Activated T-helper 1 cell treated with anti-CD3 and anti-CD28 coated beads, Interleukin-2, amount 50 U/mL, for 16 hours (primary cell): ENCODE measurements around the gene GPX4.
A peak's percentile ranks its signal among the peaks of the same experiment; 100 is the strongest.

ENCODE experiments used
- DNase-seq, 2 donors: peaks; one replicate each; pipeline ENCODE4 v3.0.0-alpha.2; 2020; ENCODE audit warnings: low read depth in 1 of 2, low spot score in 1 of 2

The GPX4 gene, protein sequence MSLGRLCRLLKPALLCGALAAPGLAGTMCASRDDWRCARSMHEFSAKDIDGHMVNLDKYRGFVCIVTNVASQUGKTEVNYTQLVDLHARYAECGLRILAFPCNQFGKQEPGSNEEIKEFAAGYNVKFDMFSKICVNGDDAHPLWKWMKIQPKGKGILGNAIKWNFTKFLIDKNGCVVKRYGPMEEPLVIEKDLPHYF

DNA sequence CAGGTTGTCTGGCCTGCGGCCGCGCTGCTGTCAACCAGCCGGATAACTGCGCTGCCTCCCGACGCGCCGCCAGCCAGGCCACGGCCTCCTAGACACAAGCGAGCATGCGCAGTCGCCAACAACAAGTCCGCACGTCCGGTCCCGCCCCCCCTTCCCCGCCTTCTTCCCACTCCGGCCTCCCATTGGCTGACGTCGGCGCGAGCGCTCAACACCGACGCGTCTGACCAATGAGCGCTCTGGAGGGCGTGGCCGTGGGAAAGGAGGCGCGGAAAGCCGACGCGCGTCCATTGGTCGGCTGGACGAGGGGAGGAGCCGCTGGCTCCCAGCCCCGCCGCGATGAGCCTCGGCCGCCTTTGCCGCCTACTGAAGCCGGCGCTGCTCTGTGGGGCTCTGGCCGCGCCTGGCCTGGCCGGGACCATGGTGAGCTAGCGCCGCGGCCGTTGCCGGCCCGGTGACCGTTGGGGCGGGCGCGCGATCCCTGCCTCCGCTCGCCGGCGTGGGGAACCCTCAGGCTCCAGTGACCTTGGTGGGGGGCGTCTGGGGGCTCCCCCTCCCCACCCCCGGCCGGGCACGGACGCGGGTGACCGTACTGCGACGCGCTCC lies at the start of gene GPX4:
TSS of gene GPX4 (plus strand) at position 287 of the 603 bp plus-strand sequence. CDS start at position 337, 50 bp downstream.
- peak; percentile 98 for DNase-seq

- no peak for DNase-seq
These were observed 49.4 kb upstream of the GPX4 start for GRCh38 chr19:1054102-1055027.

GRCh38 chr19:1055028-1055425 lies 48.8 kb upstream of the GPX4 start:
- no peak for DNase-seq

DNA sequence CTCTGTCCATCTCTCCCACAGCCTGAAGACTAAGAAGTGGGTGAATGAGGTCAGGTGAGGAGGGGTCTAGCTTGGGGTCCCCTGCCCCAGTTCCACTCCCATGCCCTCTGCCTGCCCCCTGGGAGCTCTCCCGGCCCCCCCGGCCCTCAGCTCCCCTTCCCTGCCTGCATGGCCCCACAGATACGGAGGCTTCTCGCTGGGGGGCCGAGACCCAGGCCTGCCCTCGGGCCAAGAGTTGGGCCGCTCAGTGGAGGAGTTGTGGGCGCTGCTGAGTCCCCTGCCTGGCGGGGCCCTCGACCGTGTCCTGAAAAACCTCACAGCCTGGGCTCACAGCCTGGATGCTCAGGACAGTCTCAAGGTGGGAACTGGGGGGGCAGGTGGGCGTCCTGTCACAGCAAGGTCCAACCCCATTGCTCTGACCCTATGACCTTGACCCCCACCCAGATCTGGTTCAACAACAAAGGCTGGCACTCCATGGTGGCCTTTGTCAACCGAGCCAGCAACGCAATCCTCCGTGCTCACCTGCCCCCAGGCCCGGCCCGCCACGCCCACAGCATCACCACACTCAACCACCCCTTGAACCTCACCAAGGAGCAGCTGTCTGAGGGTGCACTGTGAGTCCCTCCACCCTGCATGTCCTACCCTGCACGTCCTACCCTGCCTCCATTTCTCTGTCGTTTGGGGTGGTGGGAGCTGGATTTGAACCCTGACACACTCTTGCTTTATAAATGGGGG lies 47.7 kb upstream of the GPX4 start:
- DNase-seq = no peak

- no peak for DNase-seq
These were observed 46.5 kb upstream of the GPX4 start for GRCh38 chr19:1057176-1057855.

GRCh38 chr19:1058112-1058511 lies 45.7 kb upstream of the GPX4 start:
- no peak for DNase-seq

DNA sequence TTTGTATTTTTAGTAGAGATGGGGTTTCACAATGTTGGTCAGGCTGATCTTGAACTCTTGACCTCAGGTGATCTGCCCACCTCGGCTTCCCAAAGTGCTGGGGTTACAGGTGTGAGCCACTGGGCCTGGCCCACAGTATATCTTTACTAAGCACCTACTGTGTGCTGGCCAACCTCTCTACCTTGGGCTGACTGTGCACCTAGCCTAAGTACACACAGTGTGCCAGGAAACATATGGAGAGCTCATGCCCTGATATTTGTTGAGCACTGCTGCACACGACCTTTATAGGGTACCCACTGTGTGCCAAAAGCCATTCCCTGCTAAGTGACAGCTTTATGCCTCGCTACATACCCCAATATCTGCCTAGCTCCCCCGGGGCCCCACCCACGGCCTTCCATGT lies 43.1 kb upstream of the GPX4 start:
- no peak for DNase-seq

DNA sequence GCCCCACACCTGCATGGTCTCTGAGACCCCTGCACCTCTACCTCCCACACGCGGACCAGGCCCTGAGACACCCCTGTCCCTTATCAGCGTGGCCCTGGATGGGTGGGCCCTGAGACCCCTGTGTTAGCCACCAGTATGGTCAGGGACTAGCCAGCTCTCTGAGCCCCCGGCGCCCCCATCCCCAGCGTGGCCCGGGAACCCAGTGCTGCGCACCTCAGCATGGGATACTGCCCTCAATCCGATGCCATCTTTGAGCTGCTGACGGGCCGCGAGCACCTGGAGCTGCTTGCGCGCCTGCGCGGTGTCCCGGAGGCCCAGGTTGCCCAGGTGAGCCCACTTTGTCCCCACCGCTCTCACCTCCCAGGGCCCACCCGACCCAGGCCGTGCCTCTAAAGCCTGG lies 41.8 kb upstream of the GPX4 start:
- no peak for DNase-seq

GRCh38 chr19:1062387-1063029 lies 41.3 kb upstream of the GPX4 start:
- no peak for DNase-seq

- peak in 1 of 2 donors; percentile 44 for DNase-seq
These were observed 40.5 kb upstream of the GPX4 start for GRCh38 chr19:1063030-1063908.

- no peak for DNase-seq
These were observed 39.7 kb upstream of the GPX4 start for GRCh38 chr19:1063909-1064660.

DNA sequence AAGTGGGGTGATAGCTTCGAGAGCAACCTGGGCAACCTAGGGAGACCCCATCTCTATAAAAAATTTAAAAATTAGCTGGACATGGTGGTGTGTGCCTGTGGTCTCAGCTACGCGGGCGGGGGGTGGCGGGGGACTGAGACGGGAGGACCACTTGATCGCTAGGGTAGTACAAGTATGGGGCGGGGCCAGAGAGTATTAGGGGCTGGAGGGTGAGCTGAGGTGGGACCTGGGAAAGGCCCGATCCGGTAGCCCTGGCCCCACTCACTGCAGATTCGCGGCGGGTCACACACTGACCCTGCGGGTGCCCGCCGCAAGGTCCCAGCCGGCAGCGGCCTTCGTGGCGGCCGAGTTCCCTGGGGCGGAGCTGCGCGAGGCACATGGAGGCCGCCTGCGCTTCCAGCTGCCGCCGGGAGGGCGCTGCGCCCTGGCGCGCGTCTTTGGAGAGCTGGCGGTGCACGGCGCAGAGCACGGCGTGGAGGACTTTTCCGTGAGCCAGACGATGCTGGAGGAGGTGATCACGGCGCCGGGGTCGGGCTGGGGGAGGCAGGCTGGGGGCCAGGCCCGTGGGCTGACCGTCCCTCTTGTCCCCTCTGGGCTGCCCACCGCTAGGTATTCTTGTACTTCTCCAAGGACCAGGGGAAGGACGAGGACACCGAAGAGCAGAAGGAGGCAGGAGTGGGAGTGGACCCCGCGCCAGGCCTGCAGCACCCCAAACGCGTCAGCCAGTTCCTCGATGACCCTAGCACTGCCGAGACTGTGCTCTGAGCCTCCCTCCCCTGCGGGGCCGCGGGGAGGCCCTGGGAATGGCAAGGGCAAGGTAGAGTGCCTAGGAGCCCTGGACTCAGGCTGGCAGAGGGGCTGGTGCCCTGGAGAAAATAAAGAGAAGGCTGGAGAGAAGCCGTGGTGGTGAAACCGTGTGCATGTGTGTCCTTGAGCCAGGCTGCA lies 38.9 kb upstream of the GPX4 start:
- peak in 1 of 2 donors; percentile 61 for DNase-seq

DNA sequence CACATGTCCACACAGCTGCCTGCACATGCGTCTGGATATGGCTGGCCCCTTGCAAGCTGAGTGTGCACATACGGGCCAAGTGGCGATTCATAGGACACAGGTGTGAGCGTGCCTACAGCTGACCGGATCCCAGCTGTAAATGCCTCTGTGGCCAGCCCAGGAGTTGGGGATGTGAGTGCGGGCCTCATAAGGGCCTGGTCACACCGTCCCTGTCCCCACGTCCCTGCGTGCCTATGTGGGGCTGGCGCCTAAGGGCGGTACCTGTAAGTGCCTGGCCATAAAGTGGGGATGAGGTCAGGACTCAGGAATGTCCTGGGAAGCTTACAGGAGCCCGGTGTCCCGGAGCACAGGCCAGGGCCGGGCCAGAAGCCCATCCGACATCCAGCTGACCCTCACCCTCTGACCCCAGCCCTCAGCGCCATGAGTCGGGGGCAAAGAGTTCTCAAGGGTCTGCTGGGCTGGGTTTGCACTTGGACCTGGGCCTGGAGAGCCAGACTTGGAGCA lies 38.1 kb upstream of the GPX4 start:
- no peak for DNase-seq

DNA sequence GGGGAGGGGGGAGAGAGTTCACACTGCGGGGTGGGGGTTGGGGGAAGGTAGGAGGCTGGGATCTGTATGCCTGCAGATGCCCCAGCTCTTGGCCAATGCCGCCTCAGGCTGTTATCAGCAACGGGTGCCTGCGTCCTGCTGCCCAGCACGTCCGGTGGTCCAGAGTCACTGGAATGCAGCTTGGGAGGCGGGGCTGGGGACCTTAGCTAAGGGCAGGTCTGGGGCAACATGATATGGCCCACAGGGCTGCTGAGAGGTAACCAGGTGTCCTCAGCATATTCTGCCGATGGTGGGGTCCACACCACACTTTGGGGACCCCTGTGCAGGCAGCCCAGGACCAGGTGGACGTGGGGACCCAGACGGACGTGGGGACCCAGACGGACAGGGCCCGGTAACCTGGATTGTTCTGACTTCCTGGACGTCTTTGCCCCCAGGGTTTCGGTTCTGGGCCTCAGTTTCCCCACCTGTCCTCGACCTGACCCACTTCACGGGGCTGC lies 37.5 kb upstream of the GPX4 start:
- no peak for DNase-seq

DNA sequence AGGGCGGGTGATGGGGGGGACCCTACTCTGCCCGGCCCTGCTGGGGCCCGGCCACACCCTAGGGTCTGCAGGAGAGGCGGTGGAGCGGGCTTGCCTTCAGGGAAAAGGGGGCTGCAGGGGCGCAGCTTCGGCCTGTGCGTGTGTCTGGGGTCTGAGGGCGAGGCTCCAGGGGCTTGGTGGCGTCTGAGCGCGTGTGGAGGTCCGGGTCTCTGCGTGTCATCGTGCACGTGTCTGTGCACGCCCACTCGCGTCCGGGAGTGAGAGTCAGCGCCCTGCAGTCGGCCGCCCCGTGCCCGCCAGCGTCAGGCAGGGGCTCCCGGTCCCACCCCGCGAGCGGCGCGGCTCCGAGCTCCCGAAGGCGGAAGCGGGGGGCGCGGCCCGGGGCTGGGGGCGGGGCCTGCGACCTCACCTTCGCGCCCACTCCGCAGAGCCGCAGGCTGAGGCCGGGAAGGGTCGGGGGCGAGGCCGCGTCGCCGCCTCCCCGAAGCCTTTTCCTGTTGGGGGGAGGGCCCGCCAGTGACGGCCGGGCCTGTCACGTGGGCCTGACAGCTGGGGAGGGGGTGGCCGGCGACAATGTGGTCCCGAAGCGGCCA lies 37.0 kb upstream of the GPX4 start, which contains the start of gene ARHGAP45:
TSS of gene ARHGAP45 (plus strand) at position 420 of the 593 bp plus-strand sequence. CDS start 239 bp downstream, outside the sequence.
- DNase-seq = peak; percentile 55 to 73

DNA sequence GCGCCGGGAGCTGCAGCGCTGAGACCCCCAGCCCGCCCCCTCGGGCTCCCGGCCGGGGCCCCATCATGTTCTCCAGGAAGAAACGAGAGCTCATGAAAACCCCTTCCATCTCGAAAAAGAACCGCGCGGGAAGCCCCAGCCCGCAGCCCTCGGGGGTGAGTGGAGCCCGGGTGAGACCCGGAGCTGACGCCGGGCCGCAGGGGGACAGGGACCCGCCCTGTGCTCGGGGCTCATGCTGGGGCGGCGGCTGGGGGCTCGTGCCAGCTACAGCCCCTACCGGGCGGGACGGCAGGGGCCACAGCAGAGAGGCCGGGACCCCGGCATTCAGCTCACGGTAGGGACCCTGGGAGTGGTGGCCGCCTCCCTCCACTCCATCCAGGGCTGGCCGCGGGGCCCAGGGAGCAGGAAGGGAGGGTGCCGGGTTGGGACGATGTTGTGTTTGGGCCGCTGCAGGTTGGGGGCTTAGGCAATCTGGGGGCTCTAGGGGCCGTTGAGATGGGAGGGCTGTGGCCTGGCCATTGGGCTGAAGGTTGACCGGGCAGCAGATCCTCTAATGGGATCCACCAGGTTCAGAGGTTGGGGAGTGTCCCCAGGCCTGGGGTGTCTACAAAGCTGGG lies 36.3 kb upstream of the GPX4 start:
- DNase-seq = peak in 1 of 2 donors; percentile 57
